Bronchial epithelial cell (primary cell): Measurements from ENCODE around the gene NEDD1. TPM values are rescaled to one million over a fixed set of nuclear protein-coding genes. Genes with fewer than 3 reads are reported as not detected.

Experiments used
- DNase-seq: peaks from one replicate; pipeline ENCODE4 v3.0.0-alpha.2; 2010; ENCODE audit warnings: low read depth
- FAIRE-seq: peaks from 2 replicates; lab custom pipeline; 2011; peaks lifted over from hg19 to GRCh38; lab: Jason Lieb, UNC
- H3K27me3 ChIP-seq: 2 replicates; pipeline ENCODE4 v1.5.1; 2011; ENCODE audit warnings: low read length; ENCODE audit not compliant: control insufficient read depth, insufficient read depth
- H3K36me3 ChIP-seq: 2 replicates; pipeline ENCODE4 v1.5.1; 2011; ENCODE audit warnings: low read length; ENCODE audit not compliant: control insufficient read depth, insufficient read depth
- H3K4me3 ChIP-seq: 2 replicates; pipeline ENCODE4 v1.5.1; 2011; ENCODE audit warnings: mild to moderate bottlenecking, low read depth, low read length, control low read depth
- CTCF ChIP-seq: IDR thresholded peaks from 2 replicates; pipeline ENCODE4 v1.5.1; 2011; ENCODE audit warnings: mild to moderate bottlenecking, moderate library complexity, low read length, control low read depth, inconsistent platforms; ENCODE audit not compliant: insufficient read depth, severe bottlenecking
- total RNA-seq: library from RNA; depleted of rRNA; stranded (reverse); fragments of >200 nt; gene quantifications from 2 replicates; pipeline ENCODE4 v1.2.1, GENCODE V29; 2014

Gene NEDD1
- total RNA-seq: 30.9 and 35.3 TPM in 2 replicates

- TF ChIP-seq CTCF: no peak
- DNase-seq (peak; percentile 49), FAIRE-seq (no peak)
- Histone ChIP-seq H3K27me3 (no peaks in the 10 kb centered on the region), H3K36me3 (no peaks in the 10 kb centered on the region), H3K4me3 (peak within 1 kb of the TSS; percentile 95)
Measured at GRCh38 chr12:96906849-96907670, at the start of gene NEDD1. TSS of gene NEDD1 (plus strand) at chr12:96907257. CDS start at chr12:96909760, 2,503 bp downstream.

GRCh38 chr12:96858162-96858561 is 48.9 kb upstream of the NEDD1 start:
- TF ChIP-seq CTCF: no peak
- Histone ChIP-seq H3K36me3 (no peaks in the 10 kb centered on the region), H3K27me3 (no peaks in the 10 kb centered on the region), H3K4me3 (no peak overlapping the region)
- no peak for FAIRE-seq
- no peak for DNase-seq

- FAIRE-seq (no peak), DNase-seq (no peak)
- no peak for TF ChIP-seq CTCF
- Histone ChIP-seq H3K4me3 (no peak overlapping the region), H3K27me3 (no peaks in the 10 kb centered on the region), H3K36me3 (no peaks in the 10 kb centered on the region)
Measured at GRCh38 chr12:96861656-96862055, 45.4 kb upstream of the NEDD1 start.

- Histone ChIP-seq H3K36me3 (no peaks in the 10 kb centered on the region), H3K27me3 (no peaks in the 10 kb centered on the region), H3K4me3 (no peak overlapping the region)
- no peak for FAIRE-seq
- DNase-seq: no peak
- no peak for TF ChIP-seq CTCF
Measured at GRCh38 chr12:96862326-96862725, 44.7 kb upstream of the NEDD1 start.

- no peak overlapping the region for H3K4me3 ChIP-seq
- TF ChIP-seq CTCF: no peak
- H3K36me3 ChIP-seq: no peaks in the 10 kb centered on the region
- no peaks in the 10 kb centered on the region for H3K27me3 ChIP-seq
- DNase-seq (no peak), FAIRE-seq (no peak)
Measured at GRCh38 chr12:96864335-96864734, 42.7 kb upstream of the NEDD1 start.
